PFSK-1 (cell line): ENCODE measurements around the gene SLC24A3.

ENCODE experiments used
- REST ChIP-seq, 2 experiments: IDR thresholded peaks; 2 replicates each; pipeline versions ENCODE4 v1.6.1 to v1.8.0; 2011 to 2012; ENCODE audit warnings: low read depth in 2 of 2, low read length in 2 of 2, control low read depth in 1 of 2, inconsistent platforms in 1 of 2, mild to moderate bottlenecking in 1 of 2, moderate library complexity in 1 of 2; ENCODE audit not compliant: insufficient read depth in 1 of 2
- SIN3A ChIP-seq: IDR thresholded peaks from 2 replicates; pipeline ENCODE4 v1.6.1; 2012; ENCODE audit warnings: mild to moderate bottlenecking, low read length, moderate library complexity, borderline replicate concordance; ENCODE audit not compliant: insufficient read depth

GRCh38 chr20:19758501-19759331 is 546.3 kb downstream of the SLC24A3 start:
- no peak for TF ChIP-seq SIN3A
- no peak for TF ChIP-seq REST (IDR thresholded peaks at IDR 0.05; ENCODE audit: insufficient read depth in 1 of 2, low read depth in 2 of 2, low read length in 2 of 2)
